Activated effector memory CD4-positive, alpha-beta T cell treated with Interleukin-2 at 50 U/mL for 16 hours (primary cell): ENCODE results near the gene KLHL8.

Experiments used
- DNase-seq: peaks from one replicate; pipeline ENCODE4 v3.0.0-alpha.2; 2020

The KLHL8 gene

GRCh38 chr4:87118826-87119225 is 101.6 kb downstream of the KLHL8 start:
- no peak for DNase-seq

- no peak for DNase-seq
These were observed 102.0 kb downstream of the KLHL8 start for GRCh38 chr4:87118421-87118820.

- no peak for DNase-seq
These were observed 102.7 kb downstream of the KLHL8 start for GRCh38 chr4:87117732-87118075.

- DNase-seq: no peak
These were observed 103.2 kb downstream of the KLHL8 start for GRCh38 chr4:87117051-87117731.

- no peak for DNase-seq
These were observed 104.2 kb downstream of the KLHL8 start for GRCh38 chr4:87116231-87116630.

- no peak for DNase-seq
These were observed 106.0 kb downstream of the KLHL8 start for GRCh38 chr4:87114245-87115062.

- DNase-seq: no peak
These were observed 108.4 kb downstream of the KLHL8 start for GRCh38 chr4:87112063-87112462.
